GM08714 (cell line): ENCODE data around the gene BCDIN3D.
"Not testable (repeated sequence)": the region's sequence is repeated elsewhere in the genome, so short reads cannot be mapped to it uniquely, and the experiment has no call there.

ENCODE experiments used
- H3K4me3 ChIP-seq: fragments of 200-500 bp; sonication (Bioruptor generic); 2 replicates; pipeline ENCODE4 v1.5.1; 2014; ENCODE audit warnings: mild to moderate bottlenecking, low read length, inconsistent platforms
- ZNF274 ChIP-seq: IDR thresholded peaks from 2 replicates; pipeline ENCODE4 v1.6.1; 2012; ENCODE audit warnings: mild to moderate bottlenecking, low read depth, low read length

The BCDIN3D gene

DNA sequence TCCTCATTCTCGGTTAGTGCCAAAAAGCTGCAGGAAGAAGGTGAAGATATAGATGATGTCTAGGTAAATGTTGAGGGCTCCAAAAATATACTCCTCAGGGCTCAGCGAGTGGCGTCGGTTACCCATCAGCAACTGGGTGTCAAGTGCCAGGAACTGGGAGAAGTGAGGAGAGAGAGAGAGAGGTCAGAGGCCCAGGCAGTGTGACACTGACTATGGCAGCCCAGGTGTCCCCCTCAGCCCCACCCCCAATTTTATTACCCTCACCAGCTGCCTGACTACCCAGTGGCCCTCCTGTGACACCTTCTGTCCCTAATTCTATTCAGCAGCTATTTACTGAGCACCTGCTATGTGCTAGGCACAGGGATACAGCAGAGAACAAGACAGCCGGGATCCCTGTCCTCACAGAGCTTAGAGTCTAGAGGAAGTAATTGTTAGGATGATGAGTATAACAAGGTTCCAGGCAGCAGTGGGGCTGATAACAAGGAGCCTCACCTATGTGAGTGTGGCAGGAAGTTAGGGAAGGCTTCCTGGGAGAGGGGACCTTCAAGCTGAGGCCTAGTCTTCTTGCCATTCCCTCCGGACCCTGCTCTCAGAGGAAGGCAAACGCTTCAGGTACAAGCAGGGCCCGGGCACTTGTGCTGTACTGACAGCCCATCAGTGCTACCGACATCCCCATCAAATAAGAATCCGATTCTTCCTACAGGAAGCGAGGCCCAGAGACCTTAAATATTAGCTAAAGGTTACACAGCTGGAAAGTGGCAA, 27.8 kb upstream of the BCDIN3D start:
- no peak overlapping the region for H3K4me3 ChIP-seq
- no peak for TF ChIP-seq ZNF274

DNA sequence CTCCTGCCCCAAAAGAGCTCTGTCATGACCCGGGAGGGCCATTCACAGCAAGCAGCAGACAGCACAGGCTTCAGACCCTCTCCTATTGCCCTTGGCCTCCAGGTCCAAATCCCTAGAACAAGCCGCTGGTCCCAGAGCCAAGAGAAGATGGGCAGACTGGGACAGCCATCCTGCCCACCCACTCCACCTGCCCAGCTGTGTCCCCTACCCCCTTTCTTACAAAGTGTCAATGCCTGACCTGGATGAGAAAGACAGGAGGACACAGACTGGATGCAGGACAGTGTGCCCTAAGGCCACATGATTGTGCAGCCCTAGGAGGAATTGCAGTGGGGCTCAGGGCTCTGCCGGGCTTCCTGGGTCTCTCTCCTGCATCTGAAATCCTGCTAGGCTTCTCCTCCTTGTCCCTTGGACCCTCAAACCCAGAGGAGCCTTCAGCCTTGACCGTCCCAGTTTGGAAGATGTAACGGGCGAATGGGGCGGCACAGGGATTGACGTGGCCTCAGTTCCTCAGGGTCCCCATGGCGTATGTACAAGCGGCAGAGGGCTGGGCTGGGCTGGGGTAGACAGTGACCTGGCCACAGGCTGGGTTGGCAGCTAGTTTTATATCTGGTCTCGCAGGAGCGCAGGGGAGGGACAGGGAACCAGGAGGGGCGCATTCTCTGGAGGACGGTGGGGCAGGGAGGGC, 27.1 kb upstream of the BCDIN3D start:
- TF ChIP-seq ZNF274, result no peak
- H3K4me3 ChIP-seq, result no peak overlapping the region

DNA sequence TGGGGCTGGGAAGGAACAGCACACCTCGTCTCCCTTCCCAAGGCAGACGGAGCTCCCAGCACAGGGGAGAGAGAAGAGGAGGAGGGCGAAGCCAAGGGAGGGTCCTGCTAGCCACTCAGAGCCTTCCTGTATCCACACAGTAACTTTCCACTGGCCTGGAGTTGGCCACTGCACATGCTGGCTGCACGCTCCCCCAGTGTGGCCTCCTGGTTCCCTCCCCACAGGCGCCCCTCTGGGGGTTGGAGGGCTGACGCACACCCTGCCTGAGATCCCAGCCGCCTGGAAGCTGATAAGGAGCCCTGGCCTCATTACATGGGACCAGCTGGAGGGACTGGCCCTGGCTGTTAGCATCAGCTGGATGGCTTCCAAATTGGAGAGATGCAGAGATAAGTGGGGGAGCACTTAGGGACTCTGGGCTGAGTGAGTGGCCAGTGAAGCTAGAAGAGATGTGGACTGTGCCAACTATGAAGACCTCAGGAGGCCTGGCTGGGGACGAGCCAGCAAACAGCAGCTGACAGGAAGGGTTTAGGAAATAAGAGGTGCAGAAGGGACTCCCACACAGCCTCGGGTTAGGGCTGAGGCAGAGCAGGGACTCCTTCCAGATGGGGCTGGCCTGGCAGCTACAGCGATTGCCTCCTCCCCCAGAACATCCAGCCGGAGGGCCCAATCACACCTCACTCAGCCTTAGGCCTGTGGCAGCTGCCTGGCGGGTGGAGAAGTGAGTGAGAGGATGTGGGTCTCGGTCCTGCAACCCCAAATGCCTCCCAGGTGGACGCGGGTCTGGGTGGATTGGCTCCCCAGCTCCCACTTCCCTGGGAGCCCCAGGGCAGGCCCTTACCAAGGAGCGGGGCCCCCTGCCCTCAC, 26.3 kb upstream of the BCDIN3D start:
- no peak for TF ChIP-seq ZNF274
- no peak overlapping the region for H3K4me3 ChIP-seq

GRCh38 chr12:49868449-49868848, 25.5 kb upstream of the BCDIN3D start:
- TF ChIP-seq ZNF274, result no peak
- H3K4me3 ChIP-seq, result no peak overlapping the region

GRCh38 chr12:49867570-49868341, 24.9 kb upstream of the BCDIN3D start:
- H3K4me3 ChIP-seq, result no peak overlapping the region
- no peak for TF ChIP-seq ZNF274

DNA sequence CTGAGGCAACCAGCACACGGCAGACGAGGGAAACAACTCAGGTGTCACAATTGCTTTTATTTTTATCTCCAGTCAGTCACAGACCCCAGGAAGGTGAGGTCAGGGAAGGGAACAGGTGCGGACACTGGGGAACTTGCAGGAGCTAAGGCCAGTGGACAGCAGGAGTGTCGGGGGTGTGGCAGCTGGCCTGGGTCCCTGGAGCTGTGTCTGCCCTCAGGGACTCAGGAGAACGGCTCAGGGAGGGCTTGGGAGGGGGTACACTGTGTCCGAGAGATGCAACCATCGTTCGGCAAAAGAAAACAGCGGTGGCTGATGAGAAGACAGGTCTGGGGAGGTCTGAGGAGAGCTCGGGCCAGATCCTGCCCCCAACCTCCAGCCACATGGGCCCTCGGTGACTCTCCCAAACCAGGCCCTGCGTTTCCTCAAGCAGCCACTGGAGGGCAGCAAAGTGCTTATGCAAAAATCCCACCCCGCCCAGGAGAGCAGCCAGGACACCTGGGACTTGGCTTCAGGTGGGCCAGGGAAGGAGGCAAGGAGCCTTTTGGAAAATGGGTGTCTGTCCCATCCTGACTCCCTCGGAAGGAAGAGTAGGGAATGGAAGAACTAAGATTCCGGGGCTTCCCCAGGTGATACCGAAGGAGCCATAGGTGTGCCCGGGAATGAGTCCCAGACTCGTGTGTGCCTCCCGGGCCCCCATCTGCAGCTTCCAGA, 24.1 kb upstream of the BCDIN3D start:
- no peak for TF ChIP-seq ZNF274
- no peak overlapping the region for H3K4me3 ChIP-seq

- H3K4me3 ChIP-seq, result no peak overlapping the region
- TF ChIP-seq ZNF274, result no peak
These were observed 22.9 kb upstream of the BCDIN3D start for GRCh38 chr12:49865782-49866135.

- H3K4me3 ChIP-seq, result no peak overlapping the region
- TF ChIP-seq ZNF274, result no peak
These were observed 22.3 kb upstream of the BCDIN3D start for GRCh38 chr12:49865109-49865781.

DNA sequence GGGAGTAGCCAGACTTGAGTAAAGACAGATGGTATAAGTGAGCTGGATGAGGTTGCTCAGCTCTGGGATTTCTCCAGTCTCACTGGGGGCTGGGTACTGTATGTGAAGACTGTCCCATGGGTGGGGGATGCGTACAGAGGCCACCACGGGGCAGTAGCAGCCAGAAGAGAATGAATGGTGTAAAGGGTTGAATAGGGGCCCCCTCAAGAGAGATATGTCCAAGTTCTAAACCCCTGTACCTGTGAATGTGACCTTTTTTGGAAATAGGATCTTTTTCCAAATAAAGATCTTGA, 21.8 kb upstream of the BCDIN3D start:
- H3K4me3 ChIP-seq, result no peak overlapping the region
- TF ChIP-seq ZNF274, result no peak

DNA sequence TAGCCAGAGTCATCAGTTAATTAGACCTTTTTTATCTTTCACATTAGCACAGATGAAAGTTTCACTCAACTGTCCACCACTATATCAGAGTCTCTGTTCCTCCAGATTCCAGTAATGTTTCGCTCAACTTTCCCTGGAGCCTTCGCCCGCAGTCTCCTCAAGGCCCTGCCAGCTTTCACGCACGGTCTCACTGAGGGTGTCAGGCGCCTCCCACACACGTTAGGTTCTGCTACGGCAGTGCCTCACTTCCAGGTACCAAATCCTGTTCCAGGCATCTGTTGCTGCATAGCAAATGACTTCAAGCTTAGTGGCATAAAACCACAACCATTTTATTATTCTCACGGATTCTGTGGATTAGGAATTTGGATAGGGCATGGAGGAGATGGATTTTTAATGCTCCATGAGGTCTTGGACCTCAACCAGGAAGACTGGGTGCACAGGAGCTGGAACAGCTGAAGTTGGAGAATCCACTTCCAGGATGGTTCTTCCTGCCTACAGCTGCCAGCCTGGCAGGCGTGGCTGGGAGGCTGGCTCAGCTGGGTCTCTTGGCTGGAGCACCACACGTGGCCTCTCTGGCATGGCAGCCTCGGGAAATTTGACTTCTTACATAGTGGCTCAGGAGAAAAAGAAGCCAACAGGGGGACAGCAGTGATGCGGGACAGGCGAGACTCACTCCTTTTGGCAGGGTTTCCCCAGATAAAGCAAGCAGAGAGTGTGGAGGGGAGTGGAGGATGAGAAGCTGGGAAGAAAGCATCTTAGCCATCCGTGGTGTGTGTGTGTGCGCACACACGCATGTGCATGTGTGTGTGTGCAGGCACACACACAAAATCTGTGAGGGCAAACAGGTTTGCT, 21.3 kb upstream of the BCDIN3D start:
- TF ChIP-seq ZNF274, result no peak
- no peak overlapping the region for H3K4me3 ChIP-seq

GRCh38 chr12:49860921-49861320, 18.0 kb upstream of the BCDIN3D start:
- not testable (repeated sequence) for H3K4me3 ChIP-seq

- not testable (repeated sequence) for H3K4me3 ChIP-seq
These were observed 13.0 kb upstream of the BCDIN3D start for GRCh38 chr12:49855890-49856289.

DNA sequence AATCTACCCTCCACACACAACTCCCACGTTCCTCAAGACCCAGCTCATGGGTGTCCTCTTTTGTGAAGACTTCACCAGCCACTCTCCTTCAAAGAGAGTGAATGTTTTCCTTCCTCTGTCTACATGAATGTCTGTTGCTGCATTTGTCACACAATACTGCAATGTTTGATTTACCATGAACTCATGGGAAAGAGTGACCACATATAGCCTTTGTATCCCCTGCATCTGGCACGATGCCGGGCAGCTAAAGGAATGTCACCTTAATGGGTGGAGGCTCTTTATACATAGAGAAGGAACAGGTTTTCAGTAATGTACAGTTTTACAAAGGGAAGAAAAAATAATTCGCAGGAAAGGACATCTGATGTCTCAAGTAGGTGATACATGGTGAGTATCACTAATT, 12.1 kb upstream of the BCDIN3D start:
- no peak for TF ChIP-seq ZNF274
- no peak overlapping the region for H3K4me3 ChIP-seq
